Stimulated activated naive CD8-positive, alpha-beta T cell treated with anti-CD3 and anti-CD28 coated beads, Interleukin-15, amount 100 ng/mL, for 72 hours (primary cell): ENCODE data around the gene ANAPC13.

Experiments
- ATAC-seq: fragments of 150-1000 bp; cut with Tn5 transposase; 2 replicates; pipeline ENCODE4 v1.10.0; 2021; ENCODE audit warnings: mild to moderate bottlenecking, moderate library complexity
- DNase-seq, 2 donors: peaks; one replicate each; pipeline ENCODE4 v3.0.0; 2021 to 2022
- H3K27ac Mint-ChIP-seq, 2 donors: one replicate each; pipeline ENCODE4 v1.8.0; 2022; ENCODE audit warnings: mild to moderate bottlenecking in 2 of 2, mixed read lengths in 2 of 2, moderate library complexity in 2 of 2
- H3K27me3 Mint-ChIP-seq: one replicate; pipeline ENCODE4 v1.8.0; 2022; ENCODE audit warnings: mixed read lengths
- H3K4me1 Mint-ChIP-seq: one replicate; pipeline ENCODE4 v1.8.0; 2022; ENCODE audit warnings: mild to moderate bottlenecking, mixed read lengths
- H3K4me3 Mint-ChIP-seq, 2 donors: one replicate each; pipeline ENCODE4 v1.8.0; 2022; ENCODE audit warnings: mild to moderate bottlenecking in 2 of 2, mixed read lengths in 2 of 2, moderate library complexity in 1 of 2
- H3K9me3 Mint-ChIP-seq, 2 donors: one replicate each; pipeline ENCODE4 v1.8.0; 2022; ENCODE audit warnings: mixed read lengths in 2 of 2

The ANAPC13 gene

GRCh38 chr3:134485718-134486576 is at the start of gene ANAPC13, which contains the start of gene CEP63:
Gene ANAPC13 (minus strand): TSS chr3:134485985. CDS start chr3:134482904, 3,081 bp downstream.
Gene CEP63 (plus strand): TSS chr3:134486057. CDS start chr3:134495321, 9,264 bp downstream.
- peak; percentile 91 to 97 for DNase-seq
- peak; percentile 90 for ATAC-seq
- Mint-ChIP-seq H3K4me1 (peaks cover 60% of the 10 kb centered on the region), H3K27me3 (no peaks in the 10 kb centered on the region), H3K4me3 (peak within 1 kb of the TSS; percentile 96 to 100), H3K27ac (peak within 1 kb of the TSS; percentile 98 to 99), H3K9me3 (no peaks in the 10 kb centered on the region)

- ATAC-seq, result no peak
- DNase-seq, result no peak
- no peaks in the 10 kb centered on the region for H3K9me3 Mint-ChIP-seq
- no peaks in the 10 kb centered on the region for H3K27me3 Mint-ChIP-seq
- H3K4me1 Mint-ChIP-seq, result no peaks in the 10 kb centered on the region
- H3K4me3 Mint-ChIP-seq, result no peak overlapping the region
- H3K27ac Mint-ChIP-seq, result no peak overlapping the region
Observed at GRCh38 chr3:134535186-134535970, 49.6 kb upstream of the ANAPC13 start.

GRCh38 chr3:134533493-134533892 is 47.7 kb upstream of the ANAPC13 start:
- Mint-ChIP-seq H3K27ac (no peak overlapping the region), H3K4me3 (no peak overlapping the region), H3K9me3 (no peaks in the 10 kb centered on the region), H3K27me3 (no peaks in the 10 kb centered on the region), H3K4me1 (peaks cover 2% of the 10 kb centered on the region)
- ATAC-seq, result no peak
- no peak for DNase-seq

GRCh38 chr3:134527538-134528186 is 41.9 kb upstream of the ANAPC13 start:
- Mint-ChIP-seq H3K9me3 (peaks cover 38 to 44% of the 10 kb centered on the region in 2 donors), H3K27me3 (no peaks in the 10 kb centered on the region), H3K27ac (no peak overlapping the region), H3K4me1 (peaks cover 20% of the 10 kb centered on the region), H3K4me3 (no peak overlapping the region)
- no peak for DNase-seq
- ATAC-seq, result no peak

GRCh38 chr3:134527037-134527436 is 41.3 kb upstream of the ANAPC13 start:
- Mint-ChIP-seq H3K4me3 (no peak overlapping the region), H3K27me3 (no peaks in the 10 kb centered on the region), H3K9me3 (peaks cover 44 to 50% of the 10 kb centered on the region in 2 donors), H3K4me1 (peaks cover 20% of the 10 kb centered on the region), H3K27ac (peak overlapping the region in 1 of 2 donors; percentile 25)
- no peak for DNase-seq
- ATAC-seq, result peak; percentile 67

- H3K4me1 Mint-ChIP-seq, result peaks cover 20% of the 10 kb centered on the region
- no peak overlapping the region for H3K4me3 Mint-ChIP-seq
- ATAC-seq (no peak), DNase-seq (no peak)
- H3K9me3 Mint-ChIP-seq, result peaks cover 48 to 54% of the 10 kb centered on the region in 2 donors
- H3K27me3 Mint-ChIP-seq, result no peaks in the 10 kb centered on the region
- H3K27ac Mint-ChIP-seq, result no peak overlapping the region
Observed at GRCh38 chr3:134526319-134526718, 40.5 kb upstream of the ANAPC13 start.

- peaks cover 48 to 57% of the 10 kb centered on the region in 2 donors for H3K9me3 Mint-ChIP-seq
- H3K27ac Mint-ChIP-seq, result no peak overlapping the region
- H3K4me3 Mint-ChIP-seq, result no peak overlapping the region
- no peaks in the 10 kb centered on the region for H3K27me3 Mint-ChIP-seq
- peaks cover 20% of the 10 kb centered on the region for H3K4me1 Mint-ChIP-seq
- no peak for ATAC-seq
- no peak for DNase-seq
Observed at GRCh38 chr3:134525293-134525692, 39.5 kb upstream of the ANAPC13 start.

GRCh38 chr3:134522541-134522940 is 36.8 kb upstream of the ANAPC13 start:
- no peak for ATAC-seq
- Mint-ChIP-seq H3K27me3 (no peaks in the 10 kb centered on the region), H3K27ac (no peak overlapping the region), H3K4me3 (no peak overlapping the region), H3K9me3 (peaks cover 61 to 63% of the 10 kb centered on the region in 2 donors), H3K4me1 (peaks cover 15% of the 10 kb centered on the region)
- no peak for DNase-seq

GRCh38 chr3:134517791-134518190 is 32.0 kb upstream of the ANAPC13 start:
- no peak overlapping the region for H3K4me3 Mint-ChIP-seq
- peaks cover 21 to 31% of the 10 kb centered on the region in 2 donors for H3K9me3 Mint-ChIP-seq
- DNase-seq, result no peak
- no peak for ATAC-seq
- H3K4me1 Mint-ChIP-seq, result peaks cover 5% of the 10 kb centered on the region
- no peaks in the 10 kb centered on the region for H3K27me3 Mint-ChIP-seq
- no peak overlapping the region for H3K27ac Mint-ChIP-seq

- no peak overlapping the region for H3K4me3 Mint-ChIP-seq
- DNase-seq (no peak), ATAC-seq (no peak)
- no peak overlapping the region for H3K27ac Mint-ChIP-seq
- H3K9me3 Mint-ChIP-seq, result peaks cover 12 to 22% of the 10 kb centered on the region in 2 donors
- peaks cover 5% of the 10 kb centered on the region for H3K4me1 Mint-ChIP-seq
- no peaks in the 10 kb centered on the region for H3K27me3 Mint-ChIP-seq
Observed at GRCh38 chr3:134516905-134517304, 31.1 kb upstream of the ANAPC13 start.

- peaks cover 17% of the 10 kb centered on the region for H3K4me1 Mint-ChIP-seq
- no peak overlapping the region for H3K27ac Mint-ChIP-seq
- peaks cover 9 to 11% of the 10 kb centered on the region in 2 donors for H3K9me3 Mint-ChIP-seq
- no peak for ATAC-seq
- no peaks in the 10 kb centered on the region for H3K27me3 Mint-ChIP-seq
- H3K4me3 Mint-ChIP-seq, result no peak overlapping the region
- DNase-seq, result no peak
Observed at GRCh38 chr3:134511500-134511899, 25.7 kb upstream of the ANAPC13 start.

GRCh38 chr3:134505485-134505884 is 19.7 kb upstream of the ANAPC13 start:
- Mint-ChIP-seq H3K9me3 (peaks cover 24 to 46% of the 10 kb centered on the region in 2 donors), H3K4me1 (peaks cover 43% of the 10 kb centered on the region), H3K4me3 (no peak overlapping the region), H3K27me3 (no peaks in the 10 kb centered on the region), H3K27ac (peak overlapping the region in 1 of 2 donors; percentile 24)
- ATAC-seq (no peak), DNase-seq (no peak)

- Mint-ChIP-seq H3K4me3 (no peak overlapping the region), H3K27me3 (no peaks in the 10 kb centered on the region), H3K27ac (no peak overlapping the region), H3K4me1 (peaks cover 48% of the 10 kb centered on the region), H3K9me3 (peaks cover 24 to 46% of the 10 kb centered on the region in 2 donors)
- ATAC-seq (no peak), DNase-seq (no peak)
Observed at GRCh38 chr3:134504132-134504531, 18.3 kb upstream of the ANAPC13 start.

- DNase-seq, result no peak
- ATAC-seq, result no peak
- Mint-ChIP-seq H3K4me3 (no peak overlapping the region), H3K27me3 (no peaks in the 10 kb centered on the region), H3K9me3 (peaks cover 31 to 46% of the 10 kb centered on the region in 2 donors), H3K27ac (no peak overlapping the region), H3K4me1 (peaks cover 51% of the 10 kb centered on the region)
Observed at GRCh38 chr3:134503266-134503665, 17.5 kb upstream of the ANAPC13 start.

- H3K4me3 Mint-ChIP-seq, result no peak overlapping the region
- no peak overlapping the region for H3K27ac Mint-ChIP-seq
Observed at GRCh38 chr3:134496471-134497071, 10.8 kb upstream of the ANAPC13 start.

More at GRCh38 chr3:134496471-134497071, 10.8 kb upstream of the ANAPC13 start:
- peaks cover 8 to 15% of the 10 kb centered on the region in 2 donors for H3K9me3 Mint-ChIP-seq
- no peaks in the 10 kb centered on the region for H3K27me3 Mint-ChIP-seq
- DNase-seq (no peak), ATAC-seq (peak; percentile 85)
- H3K4me1 Mint-ChIP-seq, result peaks cover 58% of the 10 kb centered on the region
